Cardiac muscle cell (in vitro differentiated cells and primary cell): ENCODE measurements around the gene P4HA2. TPM values are rescaled to one million over a fixed set of nuclear protein-coding genes. Genes with fewer than 3 reads are reported as not detected.

ENCODE experiments used
- DNase-seq, 2 donors: peaks; one replicate each; pipeline versions ENCODE4 v3.0.0 to v3.0.0-alpha.2; 2010 to 2017; ENCODE audit warnings: low read depth in 1 of 2, low spot score in 1 of 2
- H3K27ac ChIP-seq: fragments of 200-600 bp; sonication (generic); 2 replicates; pipeline ENCODE4 v1.5.1; 2016
- H3K27me3 ChIP-seq: fragments of 200-600 bp; sonication (generic); 2 replicates; pipeline ENCODE4 v1.6.0; 2016; ENCODE audit warnings: control low read depth
- H3K36me3 ChIP-seq: fragments of 200-600 bp; sonication (generic); 2 replicates; pipeline ENCODE4 v1.5.1; 2016; ENCODE audit warnings: control low read depth
- H3K4me1 ChIP-seq: fragments of 200-600 bp; sonication (generic); 2 replicates; pipeline ENCODE4 v1.8.1; 2017; ENCODE audit warnings: low read depth, mild to moderate bottlenecking, mixed run types
- H3K4me3 ChIP-seq: fragments of 200-600 bp; sonication (generic); 2 replicates; pipeline ENCODE4 v1.5.1; 2016; ENCODE audit warnings: mild to moderate bottlenecking
- H3K9me3 ChIP-seq: fragments of 200-600 bp; sonication (generic); 2 replicates; pipeline ENCODE4 v1.5.1; 2017; ENCODE audit warnings: low read depth, mild to moderate bottlenecking, control low read depth
- CTCF ChIP-seq: IDR thresholded peaks from 2 replicates; pipeline ENCODE4 v1.5.1; 2012; ENCODE audit warnings: low read depth, mild to moderate bottlenecking, low read length
- polyA plus RNA-seq: library from polyadenylated mRNA; unstranded; fragments of >200 nt; fragmentation: Nextera tagmentation; extraction: Ambion mirVana; gene quantifications from 2 replicates; pipeline ENCODE4 v1.2.1, GENCODE V29; 2016
- total RNA-seq: library from RNA; depleted of rRNA; stranded (reverse); fragments of >200 nt; gene quantifications from 2 replicates; pipeline ENCODE4 v1.2.3, GENCODE V29; 2016

Gene P4HA2
- total and polyA plus RNA-seq, 2 experiments from 2014 or later, result 41.0 to 65.5 TPM

DNA sequence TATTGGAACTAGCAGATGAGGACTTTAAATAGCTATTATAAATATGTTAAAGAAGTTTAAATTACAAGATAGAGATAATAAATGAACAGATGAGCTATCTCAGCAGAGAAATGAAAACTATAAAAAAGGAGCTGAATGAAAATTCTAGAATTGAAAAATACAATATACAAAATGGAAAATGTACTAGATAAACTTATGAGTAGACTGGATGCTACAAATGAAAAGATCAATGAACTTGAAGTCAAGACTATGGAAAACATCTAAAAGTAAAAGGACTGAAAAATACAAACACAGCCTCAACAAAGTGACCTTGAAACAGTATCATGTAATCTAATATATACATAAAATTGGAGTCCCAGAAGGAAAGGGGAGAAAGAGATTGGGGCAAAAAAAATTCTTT is 19.2 kb upstream of the P4HA2 start:
- Histone ChIP-seq H3K9me3 (no peaks in the 10 kb centered on the region), H3K4me3 (no peak overlapping the region), H3K27me3 (no peaks in the 10 kb centered on the region), H3K4me1 (no peaks in the 10 kb centered on the region), H3K27ac (no peak overlapping the region), H3K36me3 (no peaks in the 10 kb centered on the region)
- no peak for TF ChIP-seq CTCF
- no peak for DNase-seq

GRCh38 chr5:132245593-132245992 is 17.9 kb upstream of the P4HA2 start:
- H3K27me3 ChIP-seq, result no peaks in the 10 kb centered on the region
- H3K36me3 ChIP-seq, result no peaks in the 10 kb centered on the region
- no peak overlapping the region for H3K4me3 ChIP-seq
- TF ChIP-seq CTCF, result no peak
- no peaks in the 10 kb centered on the region for H3K9me3 ChIP-seq
- no peak for DNase-seq
- no peak overlapping the region for H3K27ac ChIP-seq
- H3K4me1 ChIP-seq, result no peaks in the 10 kb centered on the region

GRCh38 chr5:132243366-132243977 is 15.8 kb upstream of the P4HA2 start:
- no peak for DNase-seq
- Histone ChIP-seq H3K9me3 (no peaks in the 10 kb centered on the region), H3K27me3 (no peaks in the 10 kb centered on the region), H3K36me3 (no peaks in the 10 kb centered on the region), H3K4me3 (no peak overlapping the region), H3K27ac (no peak overlapping the region), H3K4me1 (no peaks in the 10 kb centered on the region)
- no peak for TF ChIP-seq CTCF

DNA sequence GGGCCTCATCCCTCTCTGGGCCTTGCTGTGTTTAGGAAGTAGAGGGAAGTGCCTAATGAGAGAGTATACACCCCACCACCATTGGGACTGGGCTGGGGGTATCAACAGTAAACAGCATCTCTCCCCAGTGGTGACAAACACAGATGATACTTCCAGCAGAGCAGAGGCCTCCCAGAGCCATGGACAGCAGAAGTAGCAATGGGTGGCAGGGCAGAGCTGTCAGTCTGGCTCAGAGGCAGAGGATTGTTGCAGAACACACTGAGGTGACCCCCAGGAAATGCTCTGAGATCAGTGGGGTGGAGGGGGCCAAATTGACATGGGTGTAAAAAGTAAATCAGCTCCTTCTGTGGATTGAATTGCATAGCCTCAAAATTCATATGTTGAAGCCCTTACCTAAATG is 12.1 kb upstream of the P4HA2 start:
- H3K4me1 ChIP-seq, result no peaks in the 10 kb centered on the region
- H3K9me3 ChIP-seq, result no peaks in the 10 kb centered on the region
- H3K4me3 ChIP-seq, result no peak overlapping the region
- H3K36me3 ChIP-seq, result no peaks in the 10 kb centered on the region
- H3K27me3 ChIP-seq, result no peaks in the 10 kb centered on the region
- no peak overlapping the region for H3K27ac ChIP-seq
- TF ChIP-seq CTCF, result no peak
- DNase-seq, result no peak

GRCh38 chr5:132238901-132239500 is 11.3 kb upstream of the P4HA2 start:
- H3K9me3 ChIP-seq, result no peaks in the 10 kb centered on the region
- TF ChIP-seq CTCF, result no peak
- no peaks in the 10 kb centered on the region for H3K36me3 ChIP-seq
- no peak overlapping the region for H3K27ac ChIP-seq
- H3K4me1 ChIP-seq, result no peaks in the 10 kb centered on the region
- DNase-seq, result no peak
- H3K27me3 ChIP-seq, result no peaks in the 10 kb centered on the region
- H3K4me3 ChIP-seq, result no peak overlapping the region
